Activated naive CD4-positive, alpha-beta T cell treated with anti-CD3 and anti-CD28 coated beads, Interleukin-2, amount 10 ng/mL, durations not matched to agents 7 days and 5 days (primary cell): ENCODE results near the gene ASH1L.
"Not testable (repeated sequence)": the region's sequence is repeated elsewhere in the genome, so short reads cannot be mapped to it uniquely, and the experiment has no call there.

Experiments used
- CTCF ChIA-PET: fragments of 350-600 bp; sonication (Branson Sonifier 250); formaldehyde crosslinking; loops from one replicate; lab custom pipeline; 2021; ENCODE audit warnings: antibody characterized with exemption; lab: Charles Lee
- DNase-seq: peaks from one replicate; pipeline ENCODE4 v3.0.0-alpha.2; 2020
- H3K27ac Mint-ChIP-seq: one replicate; pipeline ENCODE4 v1.8.0; 2021; ENCODE audit warnings: mild to moderate bottlenecking, moderate library complexity, mixed read lengths
- H3K27me3 Mint-ChIP-seq: one replicate; pipeline ENCODE4 v1.8.0; 2021; ENCODE audit warnings: mild to moderate bottlenecking, mixed read lengths
- H3K36me3 Mint-ChIP-seq: one replicate; pipeline ENCODE4 v1.8.0; 2021; ENCODE audit warnings: mixed read lengths
- H3K4me1 Mint-ChIP-seq: one replicate; pipeline ENCODE4 v1.8.0; 2021; ENCODE audit warnings: mixed read lengths
- H3K4me3 Mint-ChIP-seq: one replicate; pipeline ENCODE4 v1.8.0; 2021; ENCODE audit warnings: mild to moderate bottlenecking, moderate library complexity, mixed read lengths
- H3K9me3 Mint-ChIP-seq: one replicate; pipeline ENCODE4 v1.8.0; 2021; ENCODE audit warnings: mixed read lengths

Gene ASH1L

DNA sequence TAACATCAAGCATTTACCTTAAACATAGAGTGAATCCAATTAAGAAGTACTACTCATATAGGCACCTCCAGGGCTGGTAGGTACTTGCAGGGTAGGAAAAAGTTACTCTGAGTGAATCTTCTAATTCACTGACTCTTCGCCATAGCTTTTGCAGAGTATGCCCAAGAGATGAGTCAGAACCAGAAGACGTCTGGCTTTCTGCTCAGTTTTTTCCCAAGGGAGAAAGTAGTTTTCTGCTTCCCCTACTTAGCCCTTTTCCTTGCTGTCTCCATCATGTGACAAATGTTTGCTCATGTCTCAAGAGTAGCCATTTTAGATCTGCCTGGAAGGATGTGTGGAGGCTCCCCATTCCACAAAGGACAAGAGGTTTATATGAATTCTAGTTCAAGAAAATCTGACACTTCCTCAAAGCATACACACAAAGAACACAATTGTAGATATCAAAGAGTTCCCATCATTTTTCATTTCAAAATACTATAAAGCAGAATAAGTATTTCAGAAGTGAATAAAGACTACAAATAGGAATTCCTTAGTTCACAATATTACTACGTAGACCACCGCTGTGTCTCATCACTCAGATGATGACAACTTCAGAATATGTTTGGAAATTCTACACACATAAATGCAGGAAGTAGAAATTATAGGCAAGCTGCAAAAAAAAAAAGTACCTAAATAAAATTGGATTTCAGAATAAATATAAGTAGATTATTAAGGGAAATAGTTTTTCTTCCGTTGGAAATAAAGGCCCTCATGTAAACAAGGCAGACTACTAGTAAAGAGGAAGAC is 98.5 kb downstream of the ASH1L start:
- peaks cover 46% of the 10 kb centered on the region for H3K36me3 Mint-ChIP-seq
- no peaks in the 10 kb centered on the region for H3K9me3 Mint-ChIP-seq
- CTCF ChIA-PET, result no interaction called here
- H3K4me3 Mint-ChIP-seq, result no peak overlapping the region
- no peak overlapping the region for H3K27ac Mint-ChIP-seq
- H3K27me3 Mint-ChIP-seq, result no peaks in the 10 kb centered on the region
- peaks cover 36% of the 10 kb centered on the region for H3K4me1 Mint-ChIP-seq
- no peak for DNase-seq

DNA sequence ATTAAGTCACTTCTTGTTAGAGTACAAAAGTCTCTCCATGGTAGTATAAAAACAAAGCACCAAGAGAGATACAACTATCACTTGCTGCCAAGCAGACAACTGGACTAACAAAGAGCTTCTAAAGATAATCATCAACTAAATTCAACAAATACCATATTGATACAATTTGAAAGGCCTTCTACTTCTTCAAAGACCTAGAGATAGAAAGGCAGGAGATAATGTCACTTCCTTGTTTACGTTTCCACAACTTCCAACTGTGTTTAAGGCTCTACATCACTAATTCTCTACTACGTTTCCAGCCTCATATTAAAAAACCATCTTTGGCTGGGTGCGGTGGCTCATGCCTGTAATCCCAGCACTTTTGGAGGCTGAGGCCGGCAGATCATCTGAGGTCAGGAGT is 104.5 kb downstream of the ASH1L start:
- Mint-ChIP-seq H3K27me3 (no peaks in the 10 kb centered on the region), H3K9me3 (no peaks in the 10 kb centered on the region), H3K27ac (no peak overlapping the region), H3K4me1 (peaks cover 10% of the 10 kb centered on the region), H3K36me3 (peaks cover 38% of the 10 kb centered on the region), H3K4me3 (no peak overlapping the region)
- CTCF ChIA-PET, result no interaction called here
- DNase-seq, result no peak

DNA sequence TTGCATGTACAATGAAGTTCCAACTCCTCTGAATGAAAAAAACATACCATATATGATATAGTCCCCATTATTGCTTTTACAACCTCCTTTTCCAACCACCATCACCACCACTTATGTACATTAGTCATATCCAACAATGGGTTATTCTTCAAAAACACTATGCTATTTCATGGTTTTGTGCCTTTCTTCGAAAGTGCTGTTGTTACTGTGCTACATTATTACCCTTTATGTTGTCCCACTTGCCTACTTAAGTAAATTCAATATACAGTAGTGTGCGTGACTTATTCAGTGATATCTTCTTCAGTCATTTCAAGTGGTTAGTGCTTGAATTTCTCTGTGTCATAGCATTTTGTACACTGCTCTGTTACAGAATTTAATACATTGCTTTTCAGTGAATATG is 105.3 kb downstream of the ASH1L start:
- H3K9me3 Mint-ChIP-seq, result no peaks in the 10 kb centered on the region
- peaks cover 9% of the 10 kb centered on the region for H3K4me1 Mint-ChIP-seq
- H3K36me3 Mint-ChIP-seq, result peaks cover 31% of the 10 kb centered on the region
- no peak overlapping the region for H3K27ac Mint-ChIP-seq
- H3K27me3 Mint-ChIP-seq, result no peaks in the 10 kb centered on the region
- DNase-seq, result no peak
- no peak overlapping the region for H3K4me3 Mint-ChIP-seq
- CTCF ChIA-PET, result interaction anchor here (0.7 kb wide), 1 partner anchor 10 kb away, joined by 3 read pairs; no protein-coding TSS in a partner anchor

DNA sequence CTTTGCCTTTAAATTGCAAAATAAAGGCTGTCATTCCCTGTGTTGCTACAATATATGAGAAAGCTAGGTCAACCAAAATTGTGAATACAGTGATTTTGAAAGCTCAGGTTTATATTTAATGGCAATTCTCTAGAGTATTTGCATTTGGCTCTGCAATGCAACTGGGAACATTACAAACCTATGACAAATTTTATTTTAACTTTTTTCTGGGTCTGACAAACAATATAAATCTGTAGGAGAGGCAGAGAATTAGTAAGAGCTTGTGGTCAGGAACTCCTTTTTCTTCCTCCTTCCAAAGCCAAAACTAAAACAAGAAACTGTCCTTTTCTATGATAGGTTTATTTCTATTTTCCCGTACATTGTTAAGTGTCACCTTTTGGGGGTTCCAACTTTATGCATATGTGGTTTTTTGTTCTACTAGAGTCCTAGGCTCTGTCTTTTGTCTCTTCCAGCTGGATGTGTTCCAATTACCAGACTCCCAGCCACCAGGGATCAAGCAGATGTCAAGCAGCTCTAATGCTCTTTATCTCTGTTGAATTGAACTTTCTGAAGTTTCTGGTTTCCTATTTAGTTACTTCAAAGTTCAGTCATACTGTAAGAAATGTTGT is 106.9 kb downstream of the ASH1L start:
- no peak overlapping the region for H3K4me3 Mint-ChIP-seq
- no peak overlapping the region for H3K27ac Mint-ChIP-seq
- DNase-seq, result no peak
- H3K36me3 Mint-ChIP-seq, result peaks cover 20% of the 10 kb centered on the region
- H3K9me3 Mint-ChIP-seq, result no peaks in the 10 kb centered on the region
- no peaks in the 10 kb centered on the region for H3K4me1 Mint-ChIP-seq
- H3K27me3 Mint-ChIP-seq, result no peaks in the 10 kb centered on the region
- CTCF ChIA-PET, result interaction anchor here (1.4 kb wide), 1 partner anchor 49 kb away, joined by 3 read pairs; no protein-coding TSS in a partner anchor

DNA sequence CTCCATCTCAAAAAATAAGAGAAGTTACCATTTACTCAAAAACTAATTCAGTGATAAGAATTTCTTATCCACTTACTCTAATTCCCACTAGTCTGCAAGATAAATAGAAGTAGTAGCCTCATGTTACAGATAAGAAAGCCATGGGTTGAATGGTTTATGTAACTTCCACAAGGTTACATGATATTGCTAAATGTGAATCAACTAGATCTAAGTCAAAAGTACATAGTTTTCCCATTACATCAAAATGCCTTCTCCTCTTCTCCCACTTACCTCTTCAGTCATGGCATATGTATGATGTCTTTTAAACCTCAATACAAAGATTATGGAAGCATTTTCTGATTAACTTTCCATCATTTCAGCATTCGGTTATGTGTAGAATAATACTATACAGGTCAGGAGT is 108.5 kb downstream of the ASH1L start:
- H3K9me3 Mint-ChIP-seq, result no peaks in the 10 kb centered on the region
- CTCF ChIA-PET, result no interaction called here
- no peaks in the 10 kb centered on the region for H3K4me1 Mint-ChIP-seq
- DNase-seq, result no peak
- no peaks in the 10 kb centered on the region for H3K27me3 Mint-ChIP-seq
- H3K27ac Mint-ChIP-seq, result no peak overlapping the region
- peaks cover 25% of the 10 kb centered on the region for H3K36me3 Mint-ChIP-seq
- no peak overlapping the region for H3K4me3 Mint-ChIP-seq

DNA sequence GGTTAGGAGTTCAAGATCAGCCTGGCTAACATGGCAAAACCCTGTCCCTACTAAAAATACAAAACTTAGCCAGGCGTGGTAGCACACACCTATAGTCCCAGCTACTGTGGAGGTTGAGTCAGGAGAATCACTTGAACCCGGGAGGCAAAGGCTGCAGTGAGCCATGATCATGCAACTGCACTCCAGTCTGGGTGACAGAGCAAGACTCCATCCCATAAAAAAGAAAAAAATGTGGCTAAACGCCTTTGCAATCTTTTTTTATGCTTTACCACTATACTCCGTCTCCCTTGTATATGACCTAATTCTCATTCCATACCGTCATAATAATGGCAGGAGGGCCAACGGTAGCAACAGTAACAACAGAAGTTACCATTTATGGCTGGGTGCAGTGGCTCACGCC is 109.5 kb downstream of the ASH1L start:
- Mint-ChIP-seq H3K4me1 (no peaks in the 10 kb centered on the region), H3K27ac (no peak overlapping the region), H3K36me3 (peaks cover 24% of the 10 kb centered on the region), H3K4me3 (no peak overlapping the region), H3K27me3 (no peaks in the 10 kb centered on the region), H3K9me3 (no peaks in the 10 kb centered on the region)
- CTCF ChIA-PET, result no interaction called here
- DNase-seq, result no peak

DNA sequence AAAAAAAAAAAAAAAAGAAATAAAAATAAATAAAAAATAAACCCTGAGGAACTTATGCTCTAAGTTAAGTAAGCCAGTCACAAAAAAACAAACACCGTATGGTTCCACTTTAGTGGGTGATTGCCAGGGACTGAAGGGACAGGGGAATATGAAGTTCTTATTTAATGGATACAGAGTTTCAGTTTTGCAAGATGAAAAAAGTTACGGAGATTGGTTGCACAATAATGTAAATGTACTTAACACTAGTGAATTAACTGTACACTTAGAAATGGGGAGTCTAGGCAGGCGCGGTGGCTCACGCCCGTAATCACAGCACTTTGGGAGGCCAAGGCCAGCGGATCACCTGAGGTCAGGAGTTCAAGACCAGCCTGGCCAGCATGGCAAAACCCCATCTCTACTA is 111.4 kb downstream of the ASH1L start:
- H3K27ac Mint-ChIP-seq, result no peak overlapping the region
- peaks cover 24% of the 10 kb centered on the region for H3K36me3 Mint-ChIP-seq
- no peaks in the 10 kb centered on the region for H3K4me1 Mint-ChIP-seq

DNA sequence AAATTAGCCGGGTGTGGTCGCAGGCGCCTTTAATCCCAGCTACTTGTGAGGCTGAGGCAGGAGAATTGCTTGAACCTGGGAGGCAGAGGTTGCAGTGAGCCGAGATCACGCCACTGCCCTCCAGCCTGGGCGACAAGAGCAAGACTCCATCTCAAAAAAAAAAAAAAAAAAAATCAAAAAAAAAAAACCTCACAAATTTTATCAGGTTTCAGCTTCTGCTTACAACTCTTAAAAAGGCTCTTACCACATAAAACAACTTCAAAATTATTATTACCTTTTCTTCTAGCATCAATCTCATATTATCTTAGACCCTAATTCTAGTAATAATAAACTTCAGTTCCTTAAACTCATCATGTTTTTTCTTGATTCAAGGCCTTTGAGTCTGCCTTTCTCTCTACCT is 120.2 kb downstream of the ASH1L start:
- peaks cover 15% of the 10 kb centered on the region for H3K36me3 Mint-ChIP-seq
- H3K4me1 Mint-ChIP-seq, H3K27me3 Mint-ChIP-seq, H3K9me3 Mint-ChIP-seq, DNase-seq, CTCF ChIA-PET, H3K27ac Mint-ChIP-seq, H3K4me3 Mint-ChIP-seq: not testable (repeated sequence)

More for the DNA sequence above, 111.4 kb downstream of the ASH1L start:
- no peak for DNase-seq
- Mint-ChIP-seq H3K9me3 (no peaks in the 10 kb centered on the region), H3K27me3 (no peaks in the 10 kb centered on the region), H3K4me3 (no peak overlapping the region)
- CTCF ChIA-PET, result no interaction called here

DNA sequence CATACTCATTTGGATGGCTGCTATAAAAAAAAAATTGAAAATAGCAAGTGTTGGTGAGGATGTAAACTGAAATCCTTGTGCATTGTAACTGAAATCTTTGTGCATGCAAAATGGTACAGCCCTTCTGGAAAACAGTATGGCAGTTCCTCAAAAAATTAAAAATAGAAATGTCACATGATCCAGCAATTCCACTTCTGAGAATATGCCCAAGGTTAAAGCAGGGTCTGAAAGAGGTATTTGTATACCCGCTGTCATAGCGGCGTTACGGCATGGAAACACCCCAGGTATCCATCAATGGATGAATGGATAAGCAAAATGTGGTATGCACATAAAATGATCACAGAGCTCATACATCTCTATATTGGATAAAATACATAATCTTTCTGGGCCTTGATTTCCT is 125.2 kb downstream of the ASH1L start:
- Mint-ChIP-seq H3K27ac (no peak overlapping the region), H3K4me3 (no peak overlapping the region), H3K4me1 (no peaks in the 10 kb centered on the region), H3K27me3 (no peaks in the 10 kb centered on the region), H3K9me3 (no peaks in the 10 kb centered on the region), H3K36me3 (peaks cover 30% of the 10 kb centered on the region)
- DNase-seq, result no peak
- CTCF ChIA-PET, result no interaction called here

DNA sequence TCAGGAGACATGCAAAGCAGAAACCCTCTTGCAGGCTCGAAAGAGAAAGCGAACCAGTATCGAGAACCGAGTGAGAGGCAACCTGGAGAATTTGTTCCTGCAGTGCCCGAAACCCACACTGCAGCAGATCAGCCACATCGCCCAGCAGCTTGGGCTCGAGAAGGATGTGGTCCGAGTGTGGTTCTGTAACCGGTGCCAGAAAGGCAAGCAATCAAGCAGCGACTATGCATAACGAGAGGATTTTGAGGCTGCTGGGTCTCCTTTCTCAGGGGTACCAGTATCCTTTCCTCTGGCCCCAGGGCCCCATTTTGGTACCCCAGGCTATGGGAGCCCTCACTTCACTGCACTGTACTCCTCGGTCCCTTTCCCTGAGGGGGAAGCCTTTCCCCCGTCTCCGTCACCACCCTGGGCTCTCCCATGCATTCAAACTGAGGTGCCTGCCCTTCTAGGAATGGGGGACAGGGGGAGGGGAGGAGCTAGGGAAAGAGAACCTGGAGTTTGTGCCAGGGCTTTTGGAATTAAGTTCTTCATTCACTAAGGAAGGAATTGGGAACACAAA is 128.7 kb downstream of the ASH1L start:
- H3K4me1 Mint-ChIP-seq, H3K9me3 Mint-ChIP-seq, H3K4me3 Mint-ChIP-seq, H3K27me3 Mint-ChIP-seq, DNase-seq, CTCF ChIA-PET, H3K27ac Mint-ChIP-seq: not testable (repeated sequence)
- H3K36me3 Mint-ChIP-seq, result peaks cover 34% of the 10 kb centered on the region

DNA sequence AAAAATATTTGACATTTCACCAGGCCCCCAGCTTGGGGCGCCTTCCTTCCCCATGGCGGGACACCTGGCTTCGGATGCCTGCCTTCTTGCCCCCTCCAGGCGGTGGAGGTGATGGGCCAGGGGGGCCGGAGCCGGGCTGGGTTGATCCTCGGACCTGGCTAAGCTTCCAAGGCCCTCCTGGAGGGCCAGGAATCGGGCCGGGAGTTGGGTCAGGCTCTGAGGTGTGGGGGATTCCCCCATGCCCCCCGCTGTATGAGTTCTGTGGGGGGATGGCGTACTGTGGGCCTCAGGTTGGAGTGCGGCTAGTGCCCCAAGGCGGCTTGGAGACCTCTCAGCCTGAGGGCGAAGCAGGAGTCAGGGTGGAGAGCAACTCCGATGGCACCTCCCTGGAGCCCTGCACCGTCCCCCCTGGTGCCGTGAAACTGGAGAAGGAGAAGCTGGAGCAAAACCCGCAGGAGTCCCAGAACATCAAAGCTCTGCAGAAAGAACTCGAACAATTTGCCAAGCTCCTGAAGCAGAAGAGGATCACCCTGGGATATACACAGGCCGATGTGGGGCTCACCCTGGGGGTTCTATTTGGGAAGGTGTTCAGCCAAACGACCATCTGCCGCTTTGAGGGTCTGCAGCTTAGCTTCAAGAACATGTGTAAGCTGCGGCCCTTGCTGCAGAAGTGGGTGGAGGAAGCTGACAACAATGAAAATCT is 129.3 kb downstream of the ASH1L start:
- H3K27me3 Mint-ChIP-seq, DNase-seq, H3K4me3 Mint-ChIP-seq, H3K9me3 Mint-ChIP-seq, H3K27ac Mint-ChIP-seq, H3K4me1 Mint-ChIP-seq: not testable (repeated sequence)
- CTCF ChIA-PET, result interaction anchor here (0.9 kb wide), 1 partner anchor 30 kb away, joined by 3 read pairs; no protein-coding TSS in a partner anchor
- peaks cover 28% of the 10 kb centered on the region for H3K36me3 Mint-ChIP-seq

DNA sequence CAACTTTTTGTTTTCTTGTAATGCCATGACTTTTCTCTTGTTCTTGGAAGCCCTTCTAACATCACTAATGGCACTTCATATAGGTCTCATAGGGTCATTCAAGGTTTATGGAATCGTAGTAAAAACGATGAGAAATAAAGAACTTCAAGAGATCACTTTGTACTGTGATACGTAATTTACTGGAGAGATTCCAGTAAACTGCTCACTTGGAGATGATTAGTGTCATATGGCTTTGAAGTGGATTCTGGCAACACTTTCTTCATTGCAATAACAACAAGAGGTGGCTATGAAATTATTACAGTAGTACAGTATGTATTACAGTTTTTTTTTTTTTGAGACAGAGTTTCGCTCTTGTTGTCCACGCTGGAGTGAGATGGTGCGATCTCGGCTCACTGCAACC is 138.5 kb downstream of the ASH1L start:
- no peaks in the 10 kb centered on the region for H3K4me1 Mint-ChIP-seq
- H3K36me3 Mint-ChIP-seq, result peaks cover 10% of the 10 kb centered on the region
- H3K4me3 Mint-ChIP-seq, result no peak overlapping the region
- H3K27ac Mint-ChIP-seq, result no peak overlapping the region
- DNase-seq, result no peak
- no peaks in the 10 kb centered on the region for H3K27me3 Mint-ChIP-seq
- CTCF ChIA-PET, result no interaction called here
- H3K9me3 Mint-ChIP-seq, result no peaks in the 10 kb centered on the region

DNA sequence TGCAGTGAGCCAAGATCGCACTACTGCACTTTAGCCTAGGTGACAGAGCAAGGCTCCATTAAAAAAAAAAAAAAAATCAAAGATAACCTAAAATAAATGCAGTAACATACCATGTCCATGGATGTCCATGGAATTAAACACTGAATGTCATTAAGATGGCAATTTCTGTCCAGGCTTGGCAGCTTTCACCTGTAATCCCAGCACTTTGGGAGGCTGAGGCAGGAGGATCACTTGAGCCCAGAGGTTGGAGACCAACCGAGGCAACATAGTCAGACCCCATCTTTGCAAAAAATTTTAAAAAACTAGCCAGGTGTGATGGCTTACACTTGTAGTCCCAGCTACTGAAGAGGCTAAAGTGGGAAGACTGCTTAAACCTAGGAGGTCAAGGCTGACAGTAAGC is 141.8 kb downstream of the ASH1L start:
- no peaks in the 10 kb centered on the region for H3K4me1 Mint-ChIP-seq
- no peak overlapping the region for H3K4me3 Mint-ChIP-seq
- no peaks in the 10 kb centered on the region for H3K27me3 Mint-ChIP-seq
- no peak for DNase-seq
- no peak overlapping the region for H3K27ac Mint-ChIP-seq
- CTCF ChIA-PET, result no interaction called here
- H3K36me3 Mint-ChIP-seq, result peaks cover 14% of the 10 kb centered on the region
- H3K9me3 Mint-ChIP-seq, result no peaks in the 10 kb centered on the region

DNA sequence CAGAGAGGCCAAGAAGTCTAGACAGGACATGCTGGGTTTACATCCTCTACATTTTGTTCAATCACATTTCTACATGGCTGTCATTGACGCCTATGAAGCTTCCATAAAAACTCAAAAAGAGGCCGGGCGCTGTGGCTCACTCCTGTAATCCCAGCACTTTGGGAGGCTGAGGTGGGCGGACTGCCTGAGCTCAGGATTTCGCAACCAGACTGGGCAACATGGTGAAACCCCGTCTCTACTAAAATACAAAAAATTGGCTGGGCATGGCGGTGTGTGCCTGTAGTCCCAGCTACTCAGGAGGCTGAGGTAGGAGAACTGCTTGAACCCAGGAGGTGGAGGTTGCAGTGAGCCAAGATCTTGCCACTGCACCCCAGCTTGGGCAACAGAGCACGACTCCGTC is 150.8 kb downstream of the ASH1L start:
- peaks cover 29% of the 10 kb centered on the region for H3K36me3 Mint-ChIP-seq
- H3K27ac Mint-ChIP-seq, H3K9me3 Mint-ChIP-seq, H3K4me3 Mint-ChIP-seq, H3K27me3 Mint-ChIP-seq, H3K4me1 Mint-ChIP-seq, DNase-seq: not testable (repeated sequence)
- CTCF ChIA-PET, result interaction anchor here (1.3 kb wide), 1 partner anchor 27 kb away, joined by 4 read pairs; no protein-coding TSS in a partner anchor
